Sigmoid colon (tissue), 4 donors: ENCODE measurements around the gene CLSTN1.

ENCODE experiments used
- EP300 ChIP-seq, 4 donors: sonication (generic); formaldehyde crosslinking; IDR thresholded peaks; one replicate each; pipeline ENCODE4 v1.6.1; 2017; ENCODE audit warnings: antibody characterized with exemption in 4 of 4
- POLR2A ChIP-seq, 2 donors: fragments of 450-650 bp; IDR thresholded peaks; one replicate each; pipeline ENCODE4 v1.6.1; 2016; ENCODE audit warnings: antibody characterized with exemption in 2 of 2, mild to moderate bottlenecking in 2 of 2, moderate library complexity in 2 of 2
- TF ChIP-seq, protein P1 (sequence below), 4 experiments: fragments of 450-650 bp in 3 of 4; fragments of 200-600 bp in 1 of 4; IDR thresholded peaks; one replicate each; pipeline ENCODE4 v1.5.1; 2016 to 2019; ENCODE audit warnings: antibody characterized with exemption in 4 of 4, mild to moderate bottlenecking in 3 of 4, moderate library complexity in 2 of 4

DNA sequence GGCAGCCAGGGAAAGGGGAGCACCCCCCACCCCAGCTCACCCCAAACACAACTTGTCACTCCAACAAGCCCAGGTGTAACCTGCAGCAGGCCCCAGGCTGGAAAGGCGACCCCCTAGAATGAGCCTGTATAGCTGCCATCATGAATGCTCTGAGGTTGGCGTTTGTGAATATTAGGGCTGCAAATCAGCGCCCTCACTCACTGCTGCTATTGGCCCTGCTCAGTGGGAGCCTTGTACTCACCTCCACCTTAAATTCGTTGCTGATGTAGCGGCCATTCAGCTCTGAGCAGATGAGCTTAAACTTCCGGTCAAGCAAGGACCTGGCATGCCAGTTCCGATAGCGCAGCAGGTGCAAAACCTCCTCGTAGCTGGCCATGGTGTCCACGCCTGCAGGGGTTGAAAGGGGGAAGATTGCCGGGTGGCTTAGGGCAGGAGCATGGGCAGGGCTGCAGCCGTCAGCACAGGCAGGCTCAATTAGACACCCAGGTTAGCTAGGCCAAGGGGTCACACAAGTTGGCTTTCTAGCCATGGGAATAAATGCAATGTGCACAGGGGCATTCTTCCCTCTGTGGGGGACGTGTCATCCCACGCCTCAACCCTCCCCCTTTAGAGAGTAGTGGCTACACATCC lies 90.5 kb downstream of the CLSTN1 start:
- TF ChIP-seq, protein P1, sequence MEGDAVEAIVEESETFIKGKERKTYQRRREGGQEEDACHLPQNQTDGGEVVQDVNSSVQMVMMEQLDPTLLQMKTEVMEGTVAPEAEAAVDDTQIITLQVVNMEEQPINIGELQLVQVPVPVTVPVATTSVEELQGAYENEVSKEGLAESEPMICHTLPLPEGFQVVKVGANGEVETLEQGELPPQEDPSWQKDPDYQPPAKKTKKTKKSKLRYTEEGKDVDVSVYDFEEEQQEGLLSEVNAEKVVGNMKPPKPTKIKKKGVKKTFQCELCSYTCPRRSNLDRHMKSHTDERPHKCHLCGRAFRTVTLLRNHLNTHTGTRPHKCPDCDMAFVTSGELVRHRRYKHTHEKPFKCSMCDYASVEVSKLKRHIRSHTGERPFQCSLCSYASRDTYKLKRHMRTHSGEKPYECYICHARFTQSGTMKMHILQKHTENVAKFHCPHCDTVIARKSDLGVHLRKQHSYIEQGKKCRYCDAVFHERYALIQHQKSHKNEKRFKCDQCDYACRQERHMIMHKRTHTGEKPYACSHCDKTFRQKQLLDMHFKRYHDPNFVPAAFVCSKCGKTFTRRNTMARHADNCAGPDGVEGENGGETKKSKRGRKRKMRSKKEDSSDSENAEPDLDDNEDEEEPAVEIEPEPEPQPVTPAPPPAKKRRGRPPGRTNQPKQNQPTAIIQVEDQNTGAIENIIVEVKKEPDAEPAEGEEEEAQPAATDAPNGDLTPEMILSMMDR (IDR thresholded peaks at IDR 0.05) = no peak
- no peak for TF ChIP-seq EP300 (IDR thresholded peaks at IDR 0.05)
- TF ChIP-seq POLR2A (IDR thresholded peaks at IDR 0.05) = no peak
